PC-3 (cell line): ENCODE results near the gene ZNF445.

Experiments used
- EZH2 ChIP-seq: fragments of 300-600 bp; sonication (generic); IDR thresholded peaks from one replicate; pipeline ENCODE4 v1.6.1; 2017; ENCODE audit warnings: antibody characterized with exemption, mild to moderate bottlenecking, low read length; ENCODE audit not compliant: unreplicated experiment
- TF ChIP-seq, protein P1 (sequence below): fragments of 300-600 bp; sonication (generic); conservative IDR thresholded peaks from 2 replicates; pipeline ENCODE4 v1.5.1; 2017; ENCODE audit warnings: antibody characterized with exemption, low read depth, mild to moderate bottlenecking, low read length

DNA sequence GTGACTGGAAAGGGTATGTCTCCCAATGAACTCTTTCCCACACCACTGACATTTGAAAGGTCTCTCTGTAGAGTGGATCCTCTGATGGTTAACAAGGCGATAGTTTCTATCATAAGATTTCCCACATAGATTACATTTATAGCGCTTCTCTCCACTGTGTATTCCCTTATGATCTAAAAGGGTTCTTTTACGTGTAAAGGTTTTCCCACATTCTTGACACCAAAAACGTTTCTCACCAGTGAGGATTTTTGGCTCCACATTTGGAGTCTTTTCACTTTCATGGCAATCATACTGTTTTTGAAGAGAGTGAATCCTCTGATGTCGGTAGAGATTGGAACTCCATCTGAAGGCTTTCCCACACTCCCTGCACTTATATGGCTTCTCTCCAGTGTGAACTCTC, 30.5 kb downstream of the ZNF445 start:
- TF ChIP-seq, protein P1, sequence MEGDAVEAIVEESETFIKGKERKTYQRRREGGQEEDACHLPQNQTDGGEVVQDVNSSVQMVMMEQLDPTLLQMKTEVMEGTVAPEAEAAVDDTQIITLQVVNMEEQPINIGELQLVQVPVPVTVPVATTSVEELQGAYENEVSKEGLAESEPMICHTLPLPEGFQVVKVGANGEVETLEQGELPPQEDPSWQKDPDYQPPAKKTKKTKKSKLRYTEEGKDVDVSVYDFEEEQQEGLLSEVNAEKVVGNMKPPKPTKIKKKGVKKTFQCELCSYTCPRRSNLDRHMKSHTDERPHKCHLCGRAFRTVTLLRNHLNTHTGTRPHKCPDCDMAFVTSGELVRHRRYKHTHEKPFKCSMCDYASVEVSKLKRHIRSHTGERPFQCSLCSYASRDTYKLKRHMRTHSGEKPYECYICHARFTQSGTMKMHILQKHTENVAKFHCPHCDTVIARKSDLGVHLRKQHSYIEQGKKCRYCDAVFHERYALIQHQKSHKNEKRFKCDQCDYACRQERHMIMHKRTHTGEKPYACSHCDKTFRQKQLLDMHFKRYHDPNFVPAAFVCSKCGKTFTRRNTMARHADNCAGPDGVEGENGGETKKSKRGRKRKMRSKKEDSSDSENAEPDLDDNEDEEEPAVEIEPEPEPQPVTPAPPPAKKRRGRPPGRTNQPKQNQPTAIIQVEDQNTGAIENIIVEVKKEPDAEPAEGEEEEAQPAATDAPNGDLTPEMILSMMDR = no peak
- no peak for TF ChIP-seq EZH2
